ENCODE data around the gene TSPAN15.

Gene TSPAN15

GRCh38 chr10:69417542-69417941, 33.7 kb upstream of the TSPAN15 start:
- DNase-seq (ENCODE audit: low read depth), result no peak

- DNase-seq (ENCODE audit: low read depth), result no peak
Observed at GRCh38 chr10:69418052-69418752, 33.1 kb upstream of the TSPAN15 start.

GRCh38 chr10:69419096-69419743, 32.0 kb upstream of the TSPAN15 start:
- DNase-seq (ENCODE audit: low read depth), result no peak

- DNase-seq (ENCODE audit: low read depth), result no peak
Observed at GRCh38 chr10:69419744-69420126, 31.5 kb upstream of the TSPAN15 start.

- DNase-seq (ENCODE audit: low read depth), result no peak
Observed at GRCh38 chr10:69421611-69422308, 29.5 kb upstream of the TSPAN15 start.

- no peak for DNase-seq (ENCODE audit: low read depth)
Observed at GRCh38 chr10:69422676-69423075, 28.6 kb upstream of the TSPAN15 start.

DNA sequence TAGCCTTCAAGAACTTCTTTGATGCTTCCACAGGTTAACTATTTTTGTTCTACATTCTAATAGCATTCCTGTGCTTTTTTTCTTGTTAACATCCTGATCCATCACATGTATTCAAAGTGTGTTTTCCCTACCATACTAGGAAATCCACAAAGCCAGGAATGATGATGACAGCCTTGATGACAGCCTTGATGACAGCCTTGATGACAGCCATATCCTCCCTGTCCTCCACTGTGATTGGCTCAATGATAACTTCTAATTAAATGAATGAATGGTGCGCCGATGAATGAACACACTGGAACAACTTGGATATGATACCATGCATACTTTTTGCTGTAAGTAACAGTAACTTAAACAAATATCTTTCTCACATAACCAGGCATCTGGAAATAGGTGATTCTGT, 26.2 kb upstream of the TSPAN15 start:
- DNase-seq (ENCODE audit: low read depth), result no peak

GRCh38 chr10:69425511-69426298, 25.6 kb upstream of the TSPAN15 start:
- DNase-seq (ENCODE audit: low read depth), result no peak

DNA sequence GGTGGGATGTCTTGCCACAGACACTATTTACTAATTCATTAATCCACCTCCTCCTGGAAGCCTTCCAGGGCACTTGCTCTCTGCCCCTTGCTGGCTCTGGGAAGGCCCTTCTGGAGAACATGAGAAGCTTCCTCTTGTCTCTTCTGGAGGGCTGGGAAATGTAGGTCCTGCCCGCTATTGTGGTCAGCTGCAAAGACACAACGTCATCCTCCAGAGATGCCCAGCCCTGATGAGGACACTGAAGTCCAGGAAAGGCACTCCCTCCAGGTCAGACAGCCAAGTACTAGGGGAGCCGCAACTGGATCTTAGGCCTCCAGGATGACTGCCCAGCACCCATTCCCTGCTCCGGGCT, 24.9 kb upstream of the TSPAN15 start:
- DNase-seq (ENCODE audit: low read depth), result no peak

GRCh38 chr10:69428165-69428564, 23.1 kb upstream of the TSPAN15 start:
- no peak for DNase-seq (ENCODE audit: low read depth)

DNA sequence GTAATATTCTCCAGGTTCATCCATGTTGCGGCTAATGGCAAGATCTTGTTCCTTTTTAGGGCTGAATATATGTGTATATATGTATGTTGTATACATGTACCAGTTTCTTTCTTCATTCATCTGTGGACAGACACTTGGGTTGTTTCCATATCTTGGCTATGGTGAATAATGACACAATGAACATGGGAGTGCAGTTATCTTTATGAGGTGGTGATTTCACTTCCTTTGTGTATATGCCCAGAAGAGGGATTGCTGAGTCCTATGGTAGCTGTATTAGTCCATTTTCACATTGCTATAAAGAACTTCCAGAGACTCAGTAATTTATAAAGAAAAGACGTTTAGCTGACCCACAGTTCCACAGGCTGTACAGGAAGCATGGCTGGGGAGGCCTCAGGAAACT, 17.1 kb upstream of the TSPAN15 start:
- DNase-seq (ENCODE audit: low read depth), result no peak

DNA sequence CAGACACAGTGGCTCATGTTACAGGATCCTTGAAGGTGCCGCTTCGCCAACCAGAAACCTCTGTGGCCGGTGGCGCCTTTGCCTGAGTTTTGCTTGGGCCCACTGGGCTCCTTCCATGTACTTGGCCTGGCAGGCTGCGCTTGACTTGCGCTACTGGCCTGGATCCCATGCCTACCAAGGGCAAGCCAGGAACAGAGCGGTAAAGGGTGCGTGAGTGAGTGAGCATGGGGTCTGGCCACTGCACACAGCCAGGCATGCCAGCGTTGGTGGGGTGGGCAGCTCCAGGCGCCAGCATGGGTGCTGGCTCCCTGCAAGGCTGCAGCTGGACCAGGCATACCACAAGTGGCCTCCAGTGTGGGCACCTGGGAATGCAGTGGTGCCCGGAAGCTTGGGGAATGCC, 16.3 kb upstream of the TSPAN15 start:
- DNase-seq (ENCODE audit: low read depth), result no peak

- DNase-seq (ENCODE audit: low read depth), result no peak
Observed at GRCh38 chr10:69435966-69436520, 15.2 kb upstream of the TSPAN15 start.

GRCh38 chr10:69437321-69438259, 13.7 kb upstream of the TSPAN15 start:
- no peak for DNase-seq (ENCODE audit: low read depth)

DNA sequence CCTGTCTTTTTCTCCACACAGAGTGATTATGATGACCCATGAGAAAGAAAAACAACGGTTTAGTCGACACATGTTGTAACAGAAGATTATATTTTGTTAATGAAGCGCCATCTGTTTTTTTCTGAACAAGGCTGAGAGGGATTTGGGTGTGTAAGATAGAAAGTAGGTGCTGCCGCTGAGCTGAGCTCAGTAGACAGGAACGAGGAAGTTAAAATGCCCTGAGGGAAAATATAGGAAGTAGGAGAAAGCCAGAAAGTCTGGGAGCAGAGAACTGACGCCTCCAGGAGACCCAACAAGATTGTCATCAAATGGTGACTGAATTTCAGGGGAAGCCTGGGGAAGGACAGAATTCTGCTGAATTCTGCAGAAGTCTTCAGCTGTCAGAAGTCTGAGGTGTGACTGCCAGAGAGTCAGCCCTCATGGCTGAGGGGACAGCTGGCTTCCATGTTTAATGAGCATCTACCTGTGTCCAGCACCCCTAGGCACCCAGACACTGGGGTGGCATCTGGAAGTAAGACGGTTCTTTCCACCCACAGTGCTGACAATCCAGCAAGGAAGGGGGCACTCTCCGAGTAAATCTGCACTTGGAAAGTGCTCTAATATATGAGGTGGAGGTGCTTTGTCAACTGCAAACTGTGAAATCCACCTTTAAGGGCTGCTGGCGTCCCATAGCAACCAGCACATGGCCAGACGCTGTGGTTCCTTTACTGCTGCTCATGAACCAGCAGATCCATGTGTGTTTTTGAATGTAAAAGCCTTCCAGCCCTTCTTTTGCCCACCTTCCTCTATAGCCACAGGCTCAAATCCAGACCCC, 12.5 kb upstream of the TSPAN15 start:
- DNase-seq (ENCODE audit: low read depth), result no peak

GRCh38 chr10:69439350-69439739, 11.9 kb upstream of the TSPAN15 start:
- DNase-seq (ENCODE audit: low read depth), result no peak

DNA sequence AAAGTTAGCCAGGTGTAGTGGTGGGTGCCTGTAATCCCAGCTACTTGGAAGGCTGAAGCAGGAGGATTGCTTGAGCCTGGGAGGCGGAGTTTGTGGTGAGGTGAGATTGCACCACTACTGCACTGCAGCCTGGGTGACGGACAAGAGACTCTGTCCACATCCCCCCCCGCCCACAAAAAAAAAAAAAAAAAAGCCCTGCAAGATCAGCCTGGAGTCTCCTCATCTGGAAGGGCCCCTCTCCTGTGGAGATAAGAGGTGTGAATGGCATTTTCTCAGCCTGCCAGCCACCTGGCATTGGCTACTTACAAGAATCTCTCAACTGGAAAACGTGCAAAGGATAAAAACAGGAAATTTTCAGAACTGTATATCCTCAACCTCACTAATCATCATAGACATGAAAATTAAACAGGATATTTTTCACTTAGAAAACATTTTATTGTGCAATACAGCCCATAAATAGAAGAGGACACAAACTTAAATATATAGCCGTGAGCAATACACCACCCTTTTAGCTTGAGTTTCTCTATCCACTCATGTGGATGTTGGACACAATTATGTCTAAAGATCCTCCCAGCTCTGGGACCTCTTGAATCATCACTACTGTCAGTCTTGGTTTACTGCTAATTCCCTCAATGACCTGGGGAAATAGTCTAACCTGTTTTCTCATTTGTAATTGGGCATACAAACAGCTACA, 11.3 kb upstream of the TSPAN15 start:
- DNase-seq (ENCODE audit: low read depth), result no peak

DNA sequence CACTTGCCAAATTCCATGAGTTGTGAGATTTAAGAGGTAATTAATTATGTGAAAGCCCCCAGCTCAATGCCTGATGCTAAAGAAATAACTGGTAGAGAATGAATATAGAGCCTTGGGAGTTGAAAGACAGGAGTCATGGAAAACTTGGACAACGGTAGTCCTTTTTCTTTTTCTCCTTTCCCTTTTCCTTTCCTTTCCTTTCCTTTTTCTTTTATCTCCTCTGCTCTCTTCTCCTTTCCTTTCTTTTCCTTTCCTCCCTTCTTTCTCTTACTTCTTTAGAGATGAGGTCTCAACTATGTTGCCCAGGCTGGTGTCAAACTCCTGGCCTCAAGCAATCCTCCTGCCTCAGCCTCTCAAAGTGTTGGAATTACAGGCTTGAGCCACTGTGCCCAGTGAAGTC, 7.9 kb upstream of the TSPAN15 start:
- no peak for DNase-seq (ENCODE audit: low read depth)

- DNase-seq (ENCODE audit: low read depth), result no peak
Observed at GRCh38 chr10:69445041-69445440, 6.2 kb upstream of the TSPAN15 start.

- DNase-seq (ENCODE audit: low read depth), result no peak
Observed at GRCh38 chr10:69446229-69446628, 5.0 kb upstream of the TSPAN15 start.

All from activated gamma-delta T cell treated with anti-CD3 and anti-CD28 coated beads, Interleukin-2, amount 50 U/mL, for 16 hours (primary cell).